Thyroid gland (tissue), 4 donors: Measurements from ENCODE around the gene HDAC7. TPM values are rescaled to one million over a fixed set of nuclear protein-coding genes. Genes with fewer than 3 reads are reported as not detected.

Source experiments
- DNase-seq, 2 donors: peaks; one replicate each; pipeline ENCODE4 v3.0.0-alpha.2; 2019
- H3K27ac ChIP-seq, 3 donors: fragments of 200-600 bp; sonication (generic); 1 replicate in 2 of 3; 2 replicates in 1 of 3; pipeline ENCODE4 v1.5.1; 2016 to 2019; ENCODE audit warnings: mild to moderate bottlenecking in 1 of 3, moderate library complexity in 1 of 3
- H3K27me3 ChIP-seq: fragments of 200-600 bp; sonication (generic); one replicate; pipeline ENCODE4 v1.5.1; 2019
- H3K36me3 ChIP-seq, 2 donors: fragments of 200-600 bp; sonication (generic); one replicate each; pipeline ENCODE4 v1.5.1; 2016 to 2019
- H3K4me1 ChIP-seq, 2 donors: fragments of 200-600 bp; sonication (generic); one replicate each; pipeline ENCODE4 v1.5.1; 2017 to 2019
- H3K4me3 ChIP-seq, 3 donors: fragments of 200-600 bp; sonication (generic); replicated peaks in 1 of 3; 1 replicate in 2 of 3; 2 replicates in 1 of 3; pipeline ENCODE4 v1.5.1; 2016; ENCODE audit warnings: mild to moderate bottlenecking in 1 of 3
- H3K9me3 ChIP-seq: fragments of 200-600 bp; sonication (generic); one replicate; pipeline ENCODE4 v1.5.1; 2017
- CTCF ChIP-seq, 6 experiments: fragments of 200-600 bp in 3 of 6; fragments of 450-650 bp in 3 of 6; sonication (generic) in 3 of 6; IDR thresholded peaks; one replicate each; pipeline ENCODE4 v1.5.1; 2016 to 2019; ENCODE audit warnings: antibody characterized with exemption in 6 of 6, mild to moderate bottlenecking in 2 of 6, inconsistent platforms in 1 of 6, moderate library complexity in 1 of 6
- POLR2A ChIP-seq, 2 donors: fragments of 450-650 bp; IDR thresholded peaks; one replicate each; pipeline ENCODE4 v1.6.1; 2017; ENCODE audit warnings: antibody characterized with exemption in 2 of 2, mild to moderate bottlenecking in 2 of 2, moderate library complexity in 1 of 2
- WGBS, 2 donors: methylation state at CpG; one replicate each; pipeline ENCODE4 v1.1.5; 2017; 5-methylcytosine and 5-hydroxymethylcytosine counted together
- intact Hi-C: fragments of 100-400 bp; cut with DNase I; formaldehyde crosslinking; loops from one replicate; pipeline ENCODE4 v1.15.1; 2023
- total RNA-seq, 4 donors: library from RNA; depleted of rRNA; stranded (reverse); fragments of >200 nt; gene quantifications; one replicate each; pipeline ENCODE4 v1.2.3, GENCODE V29; 2016

HDAC7 gene
- total RNA-seq, 4 donors from 2014 or later = 44.5 to 61.9 (median 52.6) TPM

- Histone ChIP-seq H3K27ac (no peak overlapping the region), H3K9me3 (no peaks in the 10 kb centered on the region), H3K4me3 (no peak overlapping the region), H3K27me3 (no peaks in the 10 kb centered on the region), H3K36me3 (peaks cover 86 to 98% of the 10 kb centered on the region in 2 donors), H3K4me1 (no peaks in the 10 kb centered on the region)
- no peak for DNase-seq
- TF ChIP-seq CTCF (IDR thresholded peaks at IDR 0.05) = no peak
- TF ChIP-seq POLR2A (IDR thresholded peaks at IDR 0.05) = no peak
- intact Hi-C loops = loop anchor here (10.0 kb wide), 1 partner anchor 45 kb away; no protein-coding TSS in a partner anchor
- 92 to 97% methylated on average over 14 to 21 of the region's 22 CpGs for WGBS, 2 donors
Observed at GRCh38 chr12:47789712-47790489, 29.8 kb downstream of the HDAC7 start.

GRCh38 chr12:47789141-47789540 is 30.6 kb downstream of the HDAC7 start:
- no peaks in the 10 kb centered on the region for H3K4me1 ChIP-seq
- no peak for DNase-seq
- H3K27ac ChIP-seq = no peak overlapping the region
- TF ChIP-seq POLR2A (IDR thresholded peaks at IDR 0.05) = no peak
- TF ChIP-seq CTCF (IDR thresholded peaks at IDR 0.05) = no peak
- no peaks in the 10 kb centered on the region for H3K9me3 ChIP-seq
- intact Hi-C loops = loop anchor here (10.0 kb wide), 1 partner anchor 46 kb away; no protein-coding TSS in a partner anchor
- 90 to 91% methylated on average over 5 of the region's 5 CpGs for WGBS, 2 donors
- H3K27me3 ChIP-seq = no peaks in the 10 kb centered on the region
- H3K4me3 ChIP-seq = no peak overlapping the region
- H3K36me3 ChIP-seq = peaks cover 86 to 98% of the 10 kb centered on the region in 2 donors

- Histone ChIP-seq H3K27ac (no peak overlapping the region), H3K36me3 (peaks cover 86 to 98% of the 10 kb centered on the region in 2 donors), H3K27me3 (no peaks in the 10 kb centered on the region), H3K4me1 (no peaks in the 10 kb centered on the region), H3K4me3 (no peak overlapping the region), H3K9me3 (no peaks in the 10 kb centered on the region)
- no peak for TF ChIP-seq POLR2A (IDR thresholded peaks at IDR 0.05)
- no peak for TF ChIP-seq CTCF (IDR thresholded peaks at IDR 0.05)
- DNase-seq = no peak
- intact Hi-C loops = loop anchor here (10.0 kb wide), 1 partner anchor 47 kb away; no protein-coding TSS in a partner anchor
- WGBS, 2 donors = 87 to 89% methylated on average over 12 to 14 of the region's 14 CpGs
Observed at GRCh38 chr12:47787596-47788319, 31.9 kb downstream of the HDAC7 start.

- H3K27me3 ChIP-seq = no peaks in the 10 kb centered on the region
- H3K27ac ChIP-seq = peak overlapping the region in 1 of 3 donors; percentile 18
- H3K4me3 ChIP-seq = no peak overlapping the region
- H3K36me3 ChIP-seq = peaks cover 90 to 95% of the 10 kb centered on the region in 2 donors
- intact Hi-C loops = loop anchor here (10.0 kb wide), 1 partner anchor 48 kb away; no protein-coding TSS in a partner anchor
- peaks cover 0 to 5% of the 10 kb centered on the region in 2 donors for H3K4me1 ChIP-seq
- TF ChIP-seq POLR2A (IDR thresholded peaks at IDR 0.05) (no peak), CTCF (IDR thresholded peaks at IDR 0.05) (no peak)
- no peak for DNase-seq
- WGBS, 2 donors = 96 to 98% methylated on average over 4 to 10 of the region's 10 CpGs
- H3K9me3 ChIP-seq = no peaks in the 10 kb centered on the region
Observed at GRCh38 chr12:47786662-47787280, 32.9 kb downstream of the HDAC7 start.
